HK-2 (cell line): ENCODE results near the gene PDZD4.

ENCODE experiments used
- DNase-seq: peaks from one replicate; pipeline ENCODE4 v3.0.0-alpha.2; 2018; ENCODE audit not compliant: unreplicated experiment

The PDZD4 gene

GRCh38 chrX:153782871-153783270 lies 47.5 kb downstream of the PDZD4 start:
- no peak for DNase-seq

DNA sequence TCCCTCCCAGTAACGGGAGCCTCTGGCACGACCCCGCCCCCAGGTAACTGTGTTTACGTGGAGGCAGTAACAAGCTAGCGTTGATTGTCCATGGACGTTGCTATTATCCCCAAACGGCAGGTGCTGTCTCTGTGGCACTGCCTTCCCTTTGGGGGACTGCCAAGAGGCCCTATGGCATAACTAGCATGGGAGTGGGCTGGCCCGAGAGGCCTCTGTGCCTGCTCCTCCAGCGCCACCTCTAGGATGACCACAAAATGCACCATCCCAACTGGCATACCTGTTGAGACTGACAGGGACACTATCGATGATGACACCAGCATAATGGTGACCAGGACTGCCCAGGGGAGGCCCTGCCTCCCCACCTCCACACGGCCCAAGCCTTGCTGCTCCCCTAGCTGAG lies 48.0 kb downstream of the PDZD4 start:
- no peak for DNase-seq

GRCh38 chrX:153781428-153782047 lies 48.8 kb downstream of the PDZD4 start:
- no peak for DNase-seq

- no peak for DNase-seq
Observed at GRCh38 chrX:153780678-153781427, 49.5 kb downstream of the PDZD4 start, which contains the start of gene SRPK3. Gene SRPK3, plus strand, starts transcription at chrX:153781041. Its CDS starts 46 bp downstream, at chrX:153781087.

GRCh38 chrX:153779891-153780677 lies 50.3 kb downstream of the PDZD4 start:
- no peak for DNase-seq

DNA sequence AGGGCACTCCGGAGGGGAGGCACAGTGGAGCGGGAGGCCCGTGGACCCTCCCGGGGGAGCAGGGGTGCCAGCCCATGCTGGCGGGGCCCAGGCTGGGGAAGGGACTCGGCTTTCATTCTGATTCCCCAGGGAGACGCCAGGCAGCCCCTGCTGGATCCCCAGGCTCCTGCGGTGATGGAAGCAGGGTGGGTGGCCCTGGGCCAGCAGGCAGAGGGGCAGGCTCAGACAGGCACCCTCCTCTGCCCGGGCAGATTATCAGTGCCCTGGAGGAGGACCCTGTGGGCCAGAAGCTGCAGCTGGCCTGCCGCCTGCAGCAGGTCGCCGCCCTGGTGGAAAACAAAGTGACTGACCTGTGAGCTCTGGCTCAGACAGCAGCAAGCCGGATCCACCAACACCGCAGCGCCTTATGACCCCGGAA lies 51.7 kb downstream of the PDZD4 start:
- no peak for DNase-seq

DNA sequence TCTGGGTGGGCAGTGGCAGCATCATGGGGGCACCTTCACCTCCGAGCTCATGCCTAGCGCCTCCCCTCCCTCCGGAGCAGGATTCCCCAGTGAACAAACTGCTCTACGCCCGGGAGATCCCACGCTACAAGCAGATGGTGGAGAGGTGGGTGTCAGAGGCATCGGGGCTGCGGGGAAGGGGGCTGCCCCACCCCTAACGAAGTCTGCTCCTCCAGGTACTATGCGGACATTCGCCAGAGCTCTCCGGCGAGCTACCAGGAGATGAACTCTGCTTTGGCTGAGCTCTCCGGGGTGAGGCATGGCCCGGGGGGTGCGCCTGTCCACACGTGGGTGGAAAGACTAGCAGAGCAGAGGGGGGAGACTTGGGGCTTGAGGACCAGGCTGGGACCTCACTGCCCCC lies 52.2 kb downstream of the PDZD4 start:
- no peak for DNase-seq

DNA sequence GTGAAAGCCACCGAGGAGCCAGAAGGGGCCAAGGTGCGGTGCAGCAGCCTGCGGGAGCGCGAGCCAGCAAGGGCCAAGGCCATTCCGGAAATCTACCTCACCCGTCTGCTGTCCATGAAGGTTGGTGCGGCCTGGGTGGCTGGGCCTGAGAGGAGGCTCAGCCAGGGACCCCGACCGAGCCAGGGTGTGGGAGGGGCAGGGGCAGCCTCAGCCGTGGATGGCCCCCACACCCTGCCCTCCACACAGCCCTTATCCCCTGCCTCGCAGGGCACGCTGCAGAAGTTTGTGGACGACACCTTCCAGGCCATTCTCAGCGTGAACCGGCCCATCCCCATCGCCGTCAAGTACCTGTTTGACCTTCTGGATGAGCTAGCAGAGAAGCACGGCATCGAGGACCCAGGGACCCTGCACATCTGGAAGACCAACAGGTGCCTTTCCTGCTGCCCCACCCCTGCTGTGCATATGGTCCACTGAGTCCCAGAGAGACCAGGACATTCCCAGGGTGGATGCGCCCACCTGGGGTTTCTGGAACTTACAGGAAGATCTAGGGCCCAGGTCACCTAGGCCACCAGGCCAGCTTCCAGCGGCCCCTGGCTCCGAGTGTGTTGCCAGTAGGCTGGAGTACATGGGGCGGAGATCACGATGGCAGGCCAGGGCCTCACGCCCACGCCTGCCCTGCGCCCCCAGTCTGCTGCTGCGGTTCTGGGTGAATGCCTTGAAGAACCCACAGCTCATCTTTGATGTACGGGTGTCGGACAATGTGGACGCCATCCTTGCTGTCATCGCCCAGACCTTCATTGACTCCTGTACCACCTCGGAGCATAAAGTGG lies 52.9 kb downstream of the PDZD4 start:
- DNase-seq, result no peak

DNA sequence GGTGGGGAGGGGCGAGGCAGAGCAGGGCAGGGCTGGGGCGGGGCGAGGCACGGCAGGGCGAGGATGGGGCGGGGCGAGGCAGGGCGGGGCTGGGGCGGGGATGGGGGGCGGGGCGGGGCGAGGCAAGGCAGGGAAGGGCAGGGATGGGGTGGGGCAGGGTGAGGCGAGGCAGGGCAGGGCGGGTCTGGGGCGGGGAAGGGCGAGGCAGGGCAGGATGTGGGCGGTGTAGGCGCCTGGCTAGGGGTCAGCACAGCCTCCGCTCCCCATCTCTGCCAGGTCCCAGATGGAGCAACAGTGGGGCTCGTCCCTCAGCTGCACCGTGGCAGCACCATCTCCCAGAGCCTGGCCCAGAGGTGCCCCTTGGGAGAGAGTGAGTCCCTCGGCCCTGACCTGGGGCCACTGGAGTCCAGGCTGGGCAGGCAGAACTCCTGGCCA lies 53.7 kb downstream of the PDZD4 start:
- no peak for DNase-seq

DNA sequence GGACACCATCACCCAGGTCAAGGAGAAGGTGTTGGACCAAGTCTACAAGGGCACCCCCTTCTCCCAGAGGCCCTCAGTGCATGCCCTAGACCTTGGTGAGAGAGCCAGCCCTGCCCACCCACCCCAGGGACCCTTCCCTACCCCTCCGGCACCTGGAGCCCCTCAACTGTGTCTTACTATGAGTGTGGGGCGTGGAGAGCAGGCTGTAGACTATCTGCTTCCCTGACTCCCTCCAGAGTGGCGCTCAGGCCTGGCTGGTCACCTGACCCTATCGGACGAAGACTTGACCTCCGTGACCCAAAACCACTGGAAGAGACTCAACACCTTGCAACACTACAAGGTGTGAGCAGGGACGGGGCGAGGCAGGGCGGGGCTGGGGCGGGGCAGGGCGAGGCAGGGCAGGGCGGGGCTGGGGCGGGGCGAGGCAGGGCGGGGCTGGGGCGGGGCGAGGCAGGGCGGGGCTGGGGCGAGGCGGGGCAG lies 54.2 kb downstream of the PDZD4 start:
- DNase-seq, result no peak

GRCh38 chrX:153775293-153776119 lies 54.8 kb downstream of the PDZD4 start:
- DNase-seq, result no peak

DNA sequence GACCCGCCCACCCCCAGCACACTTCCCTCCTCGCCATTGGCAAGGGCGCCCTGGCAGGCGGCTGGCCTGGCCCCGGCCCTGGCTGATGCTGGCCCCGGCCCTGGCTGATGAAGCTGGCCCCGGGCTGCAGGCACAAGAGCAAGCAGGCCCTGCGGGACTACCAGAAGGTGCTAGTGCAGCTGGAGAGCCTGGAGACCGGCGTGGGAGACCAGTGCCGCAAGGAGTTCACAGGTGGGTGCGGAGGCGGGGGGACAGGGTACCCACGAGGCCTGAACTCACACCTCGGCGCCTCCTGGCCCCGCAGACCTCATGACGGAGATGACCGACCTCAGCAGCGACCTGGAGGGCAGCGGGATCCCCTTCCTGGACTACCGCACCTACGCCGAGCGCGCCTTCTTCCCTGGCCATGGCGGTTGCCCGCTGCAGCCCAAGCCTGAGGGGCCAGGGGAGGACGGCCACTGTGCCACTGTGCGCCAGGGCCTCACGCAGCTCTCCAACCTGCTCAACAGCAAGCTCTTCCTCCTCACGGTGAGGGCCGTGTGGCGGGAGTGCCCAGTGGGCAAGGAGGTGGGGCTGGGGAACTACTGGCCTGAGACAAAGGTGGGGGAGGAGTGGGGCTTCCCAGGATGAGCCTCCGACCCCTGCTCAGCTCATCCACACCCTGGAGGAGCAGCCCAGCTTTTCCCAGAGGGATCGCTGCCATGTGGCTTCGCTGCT lies 55.6 kb downstream of the PDZD4 start:
- DNase-seq, result no peak

DNA sequence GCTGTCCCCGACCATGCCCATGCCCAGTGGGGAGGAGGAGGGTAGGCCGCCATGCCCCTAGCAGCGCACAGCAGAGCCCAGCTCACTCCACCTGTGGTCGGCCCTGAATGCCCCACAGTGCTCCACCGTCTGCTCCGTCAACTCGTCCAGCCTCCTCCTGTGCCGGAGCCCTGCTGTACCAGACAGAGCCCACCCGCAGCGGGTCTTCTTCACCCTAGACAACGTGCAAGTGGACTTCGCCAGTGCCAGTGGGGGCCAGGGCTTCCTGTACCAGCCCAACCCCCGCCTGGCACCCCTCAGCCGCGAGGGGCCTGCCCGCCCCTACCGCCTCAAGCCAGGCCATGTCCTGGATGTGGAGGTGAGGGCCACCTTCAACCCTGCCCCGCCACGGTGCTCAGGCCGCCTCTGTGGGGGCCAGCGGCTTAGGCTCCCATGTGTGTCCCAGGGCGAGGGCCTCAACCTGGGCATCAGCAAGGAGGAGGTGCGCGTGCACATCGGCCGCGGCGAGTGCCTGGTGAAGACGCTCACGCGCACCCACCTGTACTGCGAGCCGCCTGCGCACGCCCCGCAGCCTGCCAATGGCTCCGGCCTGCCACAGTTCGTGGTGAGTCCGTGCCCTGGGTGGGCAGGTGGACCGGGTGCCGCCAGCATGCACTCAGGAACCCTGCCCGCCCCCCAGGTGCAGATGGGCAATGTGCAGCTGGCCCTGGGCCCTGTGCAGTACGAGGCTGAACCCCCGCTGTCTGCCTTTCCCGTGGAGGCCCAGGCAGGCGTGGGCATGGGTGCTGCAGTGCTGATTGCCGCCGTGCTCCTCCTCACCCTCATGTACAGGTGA lies 56.4 kb downstream of the PDZD4 start:
- DNase-seq, result no peak

DNA sequence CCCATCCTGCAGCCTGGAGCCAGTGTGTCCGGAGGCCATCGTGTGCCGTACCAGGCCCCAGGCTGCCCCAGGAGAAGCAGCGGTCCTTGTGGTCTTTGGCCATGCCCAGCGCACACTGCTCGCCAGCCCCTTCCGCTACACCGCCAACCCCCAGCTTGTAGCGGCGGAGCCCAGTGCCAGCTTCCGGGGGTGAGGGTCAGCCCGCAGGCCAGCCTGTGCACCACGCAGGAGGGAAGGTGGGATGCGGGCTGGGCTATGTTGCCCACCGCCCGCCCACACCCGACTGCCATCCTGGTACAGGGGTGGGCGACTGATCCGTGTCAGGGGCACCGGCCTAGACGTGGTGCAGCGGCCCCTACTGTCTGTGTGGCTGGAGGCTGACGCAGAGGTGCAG lies 57.1 kb downstream of the PDZD4 start:
- no peak for DNase-seq

GRCh38 chrX:153772316-153773217 lies 57.8 kb downstream of the PDZD4 start:
- no peak for DNase-seq

DNA sequence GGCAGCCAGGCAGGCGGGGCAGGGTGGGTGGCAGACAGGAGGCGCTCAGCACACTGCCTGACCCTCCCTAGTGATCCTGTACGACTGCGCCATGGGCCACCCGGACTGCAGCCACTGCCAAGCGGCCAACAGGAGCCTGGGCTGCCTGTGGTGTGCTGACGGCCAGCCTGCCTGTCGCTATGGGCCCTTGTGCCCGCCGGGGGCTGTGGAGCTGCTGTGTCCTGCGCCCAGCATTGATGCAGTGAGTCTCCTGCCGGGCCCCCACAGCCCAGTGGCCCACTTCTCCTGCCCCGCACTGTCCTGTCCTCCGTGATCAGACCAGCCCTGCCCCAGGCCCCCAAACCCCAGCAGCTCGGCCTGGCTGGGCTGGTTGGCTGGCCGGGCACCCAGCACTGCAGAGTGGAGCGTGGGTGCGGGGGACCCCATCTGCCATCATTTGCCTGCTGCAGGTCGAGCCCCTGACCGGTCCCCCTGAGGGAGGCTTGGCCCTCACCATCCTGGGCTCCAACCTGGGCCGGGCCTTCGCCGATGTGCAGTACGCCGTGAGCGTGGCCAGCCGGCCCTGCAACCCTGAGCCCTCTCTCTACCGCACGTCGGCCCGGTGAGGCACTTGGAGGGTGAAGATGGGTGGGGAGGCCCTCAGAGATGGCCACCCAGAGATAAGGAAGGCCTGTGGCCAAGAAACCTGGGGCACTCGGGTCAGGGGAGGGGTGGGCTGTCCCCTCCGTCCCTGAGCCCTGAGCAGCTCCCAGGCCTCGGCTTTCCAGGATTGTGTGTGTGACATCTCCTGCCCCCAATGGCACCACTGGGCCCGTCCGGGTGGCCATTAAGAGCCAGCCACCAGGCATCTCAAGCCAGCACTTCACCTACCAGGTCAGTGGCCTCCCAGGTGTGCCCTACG lies 58.7 kb downstream of the PDZD4 start:
- no peak for DNase-seq
